Loucy (cell line): ENCODE data around the gene BLNK.

Experiments used
- H2AFZ ChIP-seq: fragments of 200-600 bp; sonication (generic); 2 replicates; pipeline ENCODE4 v1.6.0; 2016; ENCODE audit warnings: antibody characterized with exemption, mild to moderate bottlenecking, low read length, moderate library complexity
- H3F3A ChIP-seq: fragments of 200-600 bp; 2 replicates; pipeline ENCODE4 v1.6.0; 2016; ENCODE audit warnings: antibody characterized with exemption, low read depth, mild to moderate bottlenecking
- H3K27me3 ChIP-seq: fragments of 200-600 bp; sonication (generic); 2 replicates; pipeline ENCODE4 v1.6.1; 2014; ENCODE audit warnings: low read length, mild to moderate bottlenecking; ENCODE audit not compliant: insufficient read depth, poor library complexity, severe bottlenecking
- H3K36me3 ChIP-seq: fragments of 200-600 bp; sonication (generic); 2 replicates; pipeline ENCODE4 v1.6.1; 2016; ENCODE audit warnings: low read length; ENCODE audit not compliant: insufficient read depth
- H3K4me1 ChIP-seq: fragments of 200-600 bp; sonication (generic); 2 replicates; pipeline ENCODE4 v1.5.1; 2014; ENCODE audit warnings: low read length, mild to moderate bottlenecking; ENCODE audit not compliant: insufficient read depth, poor library complexity, severe bottlenecking
- H3K4me2 ChIP-seq: fragments of 200-600 bp; sonication (generic); 2 replicates; pipeline ENCODE4 v1.6.0; 2014; ENCODE audit warnings: antibody characterized with exemption, low read length, low read depth, mild to moderate bottlenecking; ENCODE audit not compliant: poor library complexity, severe bottlenecking
- H3K4me3 ChIP-seq: fragments of 200-600 bp; sonication (generic); 2 replicates; pipeline ENCODE4 v1.5.1; 2014; ENCODE audit warnings: low read length, mild to moderate bottlenecking, mixed read lengths; ENCODE audit not compliant: poor library complexity, severe bottlenecking
- H3K79me2 ChIP-seq: fragments of 200-600 bp; sonication (generic); 2 replicates; pipeline ENCODE4 v1.6.1; 2014; ENCODE audit warnings: low read length; ENCODE audit not compliant: insufficient read depth
- H3K9ac ChIP-seq: fragments of 200-600 bp; sonication (generic); 2 replicates; pipeline ENCODE4 v1.6.0; 2014; ENCODE audit warnings: mild to moderate bottlenecking, low read depth, low read length, moderate library complexity; ENCODE audit not compliant: poor library complexity, severe bottlenecking
- H3K9me2 ChIP-seq: fragments of 200-600 bp; sonication (generic); replicated peaks from 2 replicates; pipeline ENCODE4 v1.6.1; 2016; ENCODE audit warnings: low read depth, low read length, mixed read lengths
- H3K9me3 ChIP-seq: fragments of 200-600 bp; sonication (generic); 2 replicates; pipeline ENCODE4 v1.6.1; 2014; ENCODE audit warnings: mild to moderate bottlenecking, antibody characterized with exemption, low read length, low read depth; ENCODE audit not compliant: insufficient read depth
- H4K20me1 ChIP-seq: fragments of 200-600 bp; sonication (generic); 2 replicates; pipeline ENCODE4 v1.6.0; 2014; ENCODE audit warnings: antibody characterized with exemption, low read length, mild to moderate bottlenecking; ENCODE audit not compliant: insufficient read depth, poor library complexity, severe bottlenecking
- CTCF ChIP-seq: fragments of 200-600 bp; sonication (generic); conservative IDR thresholded peaks from 2 replicates; pipeline ENCODE4 v1.5.1; 2014; ENCODE audit warnings: mild to moderate bottlenecking, antibody characterized with exemption, low read length
- EZH2phosphoT487 ChIP-seq: fragments of 200-600 bp; IDR thresholded peaks from 2 replicates; pipeline ENCODE4 v1.6.1; 2018; ENCODE audit warnings: antibody characterized with exemption, mild to moderate bottlenecking, moderate library complexity, borderline replicate concordance

BLNK gene

GRCh38 chr10:96276426-96276825 is 5.1 kb upstream of the BLNK start:
- no peaks in the 10 kb centered on the region for H3K9me3 ChIP-seq
- H3K9ac ChIP-seq: no peak overlapping the region
- H3F3A ChIP-seq: no peaks in the 10 kb centered on the region
- no peaks in the 10 kb centered on the region for H4K20me1 ChIP-seq
- H3K36me3 ChIP-seq: no peaks in the 10 kb centered on the region
- H3K27me3 ChIP-seq: peaks cover 4% of the 10 kb centered on the region
- no peak overlapping the region for H3K4me2 ChIP-seq
- no peak overlapping the region for H3K4me3 ChIP-seq
- no peaks in the 10 kb centered on the region for H3K4me1 ChIP-seq
- no peak for TF ChIP-seq EZH2phosphoT487
- TF ChIP-seq CTCF: no peak
- H3K79me2 ChIP-seq: no peaks in the 10 kb centered on the region
- H2AFZ ChIP-seq: no peak overlapping the region
- H3K9me2 ChIP-seq: no peaks in the 10 kb centered on the region

- TF ChIP-seq CTCF (no peak), EZH2phosphoT487 (no peak)
- no peaks in the 10 kb centered on the region for H3F3A ChIP-seq
- no peak overlapping the region for H3K4me3 ChIP-seq
- H3K4me1 ChIP-seq: no peaks in the 10 kb centered on the region
- H3K27me3 ChIP-seq: peaks cover 4% of the 10 kb centered on the region
- no peak overlapping the region for H3K9ac ChIP-seq
- H3K9me3 ChIP-seq: no peaks in the 10 kb centered on the region
- no peaks in the 10 kb centered on the region for H3K79me2 ChIP-seq
- no peaks in the 10 kb centered on the region for H3K9me2 ChIP-seq
- no peaks in the 10 kb centered on the region for H4K20me1 ChIP-seq
- H3K36me3 ChIP-seq: no peaks in the 10 kb centered on the region
- no peak overlapping the region for H2AFZ ChIP-seq
- H3K4me2 ChIP-seq: no peak overlapping the region
Measured at GRCh38 chr10:96275685-96276418, 4.5 kb upstream of the BLNK start.

GRCh38 chr10:96272316-96273280 is 1.2 kb upstream of the BLNK start:
- H3K9ac ChIP-seq: no peak overlapping the region
- H3F3A ChIP-seq: no peaks in the 10 kb centered on the region
- peaks cover 4% of the 10 kb centered on the region for H3K27me3 ChIP-seq
- H3K4me1 ChIP-seq: no peaks in the 10 kb centered on the region
- no peaks in the 10 kb centered on the region for H3K9me3 ChIP-seq
- no peaks in the 10 kb centered on the region for H3K79me2 ChIP-seq
- TF ChIP-seq EZH2phosphoT487 (no peak), CTCF (no peak)
- H2AFZ ChIP-seq: no peak overlapping the region
- no peak overlapping the region for H3K4me2 ChIP-seq
- no peaks in the 10 kb centered on the region for H3K9me2 ChIP-seq
- no peaks in the 10 kb centered on the region for H4K20me1 ChIP-seq
- H3K36me3 ChIP-seq: no peaks in the 10 kb centered on the region
- H3K4me3 ChIP-seq: no peak overlapping the region
